ENCODE data around the gene SKA3. TPM values are rescaled to one million over a fixed set of nuclear protein-coding genes. Genes with fewer than 3 reads are reported as not detected.
"Not testable (repeated sequence)": the region's sequence is repeated elsewhere in the genome, so short reads cannot be mapped to it uniquely, and the experiment has no call there.

The SKA3 gene
- total and polyA plus RNA-seq, 7 donors = 0.33 to 6.7 (median 0.78) TPM; not detected in 1

- 49 to 52% methylated on average over 3 of the region's 3 CpGs for WGBS, 2 donors
Observed at GRCh38 chr13:21202767-21203531, 26.6 kb upstream of the SKA3 start.

GRCh38 chr13:21201456-21202190 lies 25.3 kb upstream of the SKA3 start:
- H3K4me3 ChIP-seq; H3K27me3 ChIP-seq; intact Hi-C loops (cut with DNase I); H3K4me1 ChIP-seq; DNase-seq; H3K9me3 ChIP-seq; H3K27ac ChIP-seq; H3K36me3 ChIP-seq: not testable (repeated sequence)

More at GRCh38 chr13:21202767-21203531, 26.6 kb upstream of the SKA3 start:
- no peak overlapping the region for H3K27ac ChIP-seq
- no peak for TF ChIP-seq EP300 (IDR thresholded peaks at IDR 0.05)
- DNase-seq = no peak
- no peak overlapping the region for H3K4me3 ChIP-seq
- no peaks in the 10 kb centered on the region for H3K36me3 ChIP-seq
- no peaks in the 10 kb centered on the region for H3K4me1 ChIP-seq
- no peaks in the 10 kb centered on the region for H3K9me3 ChIP-seq
- no peaks in the 10 kb centered on the region for H3K27me3 ChIP-seq
- intact Hi-C loops (cut with DNase I) = no loop called here

- H3K4me3 ChIP-seq; H3K9me3 ChIP-seq; H3K27ac ChIP-seq; H3K36me3 ChIP-seq; intact Hi-C loops (cut with DNase I); H3K4me1 ChIP-seq; H3K27me3 ChIP-seq; DNase-seq: not testable (repeated sequence)
- 78 to 85% methylated on average over 4 of the region's 4 CpGs for WGBS, 2 donors
Observed at GRCh38 chr13:21198391-21198790, 22.0 kb upstream of the SKA3 start.

DNA sequence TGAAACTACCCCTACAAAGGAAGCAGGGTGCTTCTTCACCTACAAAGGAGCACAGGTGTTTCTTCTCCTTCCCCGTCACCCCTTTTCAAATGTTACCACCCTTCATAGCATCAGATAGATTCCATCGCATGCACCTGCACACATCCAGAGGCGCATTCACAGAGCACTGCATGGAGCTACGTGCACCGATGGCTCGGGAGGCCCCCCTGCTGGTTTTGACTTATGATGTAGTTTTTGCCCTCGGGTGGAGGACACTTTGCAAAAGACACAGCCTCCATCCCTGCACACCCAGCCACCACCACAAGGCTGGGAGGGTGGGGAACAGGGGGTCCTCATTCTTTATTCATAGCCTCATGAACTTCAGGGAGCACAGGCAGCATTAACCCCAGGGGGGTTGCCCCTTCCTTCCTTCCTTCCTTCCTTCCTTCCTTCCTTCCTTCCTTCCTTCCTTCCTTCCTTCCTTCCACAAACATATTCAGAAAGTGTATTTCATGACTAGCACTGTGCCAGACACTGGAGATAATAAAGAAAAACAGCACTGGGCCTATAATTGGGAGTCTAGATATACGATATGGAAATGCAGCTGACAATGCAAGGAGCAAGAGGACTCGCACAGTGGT lies 21.4 kb upstream of the SKA3 start:
- H3K9me3 ChIP-seq; DNase-seq; H3K36me3 ChIP-seq; H3K27me3 ChIP-seq; intact Hi-C loops (cut with DNase I); H3K27ac ChIP-seq; H3K4me1 ChIP-seq; H3K4me3 ChIP-seq: not testable (repeated sequence)
- WGBS, 2 donors = 75 to 82% methylated on average over 9 of the region's 9 CpGs

DNA sequence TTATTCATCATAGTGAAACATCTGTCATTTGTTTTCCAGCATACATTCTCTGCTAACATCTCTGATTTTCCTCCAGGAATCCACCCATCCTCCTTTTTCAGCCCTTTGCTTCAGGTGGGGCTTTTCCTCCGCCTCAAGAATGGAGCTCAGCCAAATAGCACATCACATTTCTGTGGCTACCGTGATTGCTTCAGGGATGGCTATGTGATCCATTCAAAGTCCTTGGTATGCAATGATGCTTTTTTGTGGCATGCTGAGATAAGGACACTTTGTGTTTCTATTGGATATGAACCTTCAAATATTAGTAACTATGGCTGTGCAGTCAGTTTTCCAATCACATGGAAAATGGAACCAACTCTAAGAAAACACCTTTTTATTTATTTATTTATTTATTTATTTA lies 18.4 kb upstream of the SKA3 start:
- DNase-seq; H3K4me1 ChIP-seq; H3K4me3 ChIP-seq; H3K27me3 ChIP-seq; intact Hi-C loops (cut with DNase I); H3K36me3 ChIP-seq; H3K27ac ChIP-seq; H3K9me3 ChIP-seq: not testable (repeated sequence)
- WGBS, 2 donors = 65 to 86% methylated on average over 2 of the region's 2 CpGs

DNA sequence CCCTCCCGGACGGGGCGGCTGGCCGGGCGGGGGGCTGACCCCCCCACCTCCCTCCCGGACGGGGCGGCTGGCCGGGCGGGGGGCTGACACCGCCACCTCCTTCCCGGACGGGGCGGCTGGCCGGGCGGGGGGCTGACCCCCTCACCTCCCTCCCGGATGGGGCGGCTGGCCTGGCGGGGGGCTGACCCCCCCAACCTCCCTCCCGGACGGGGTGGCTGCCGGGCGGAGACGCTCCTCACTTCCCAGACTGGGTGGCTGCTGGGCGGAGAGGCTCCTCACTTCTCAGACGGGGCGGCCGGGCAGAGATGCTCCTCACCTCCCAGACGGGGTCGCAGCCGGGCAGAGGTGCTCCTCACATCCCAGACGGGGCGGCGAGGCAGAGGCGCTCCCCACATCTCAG lies 10.1 kb upstream of the SKA3 start:
- DNase-seq; H3K4me1 ChIP-seq; H3K36me3 ChIP-seq; H3K27ac ChIP-seq; H3K27me3 ChIP-seq; intact Hi-C loops (cut with DNase I); H3K4me3 ChIP-seq; H3K9me3 ChIP-seq: not testable (repeated sequence)
- WGBS, 2 donors = 94% methylated on average over 27 to 28 of the region's 35 CpGs

GRCh38 chr13:21181671-21182070 lies 5.3 kb upstream of the SKA3 start:
- Histone ChIP-seq H3K36me3 (no peaks in the 10 kb centered on the region), H3K4me3 (no peak overlapping the region), H3K27me3 (no peaks in the 10 kb centered on the region), H3K9me3 (no peaks in the 10 kb centered on the region), H3K4me1 (peaks cover 0 to 18% (median 12%) of the 10 kb centered on the region in 4 donors), H3K27ac (no peak overlapping the region)
- intact Hi-C loops (cut with DNase I) = no loop called here
- DNase-seq = no peak
- 87 to 93% methylated on average over 2 of the region's 2 CpGs for WGBS, 2 donors
- TF ChIP-seq POLR2AphosphoS5 (IDR thresholded peaks at IDR 0.05) = no peak
- no peak for TF ChIP-seq EP300 (IDR thresholded peaks at IDR 0.05)
- no peak for TF ChIP-seq POLR2A (IDR thresholded peaks at IDR 0.05)
- TF ChIP-seq CTCF (IDR thresholded peaks at IDR 0.05) = no peak

Data from sigmoid colon (tissue), 7 donors.